Keratinocyte (primary cell): Measurements from ENCODE around the gene CYP4F11. TPM values are rescaled to one million over a fixed set of nuclear protein-coding genes. Genes with fewer than 3 reads are reported as not detected.
"Not testable (repeated sequence)": the region's sequence is repeated elsewhere in the genome, so short reads cannot be mapped to it uniquely, and the experiment has no call there.

Source experiments
- DNase-seq: peaks from one replicate; pipeline ENCODE4 v3.0.0-alpha.2; 2011; ENCODE audit warnings: low read depth, missing footprints, low spot score
- FAIRE-seq: peaks from 2 replicates; lab custom pipeline; 2011; peaks lifted over from hg19 to GRCh38; lab: Jason Lieb, UNC
- H2AFZ ChIP-seq: 2 replicates; pipeline ENCODE4 v1.6.0; 2012; ENCODE audit warnings: low read length, control low read depth, inconsistent platforms; ENCODE audit not compliant: control insufficient read depth
- H3K27ac ChIP-seq: 2 replicates; pipeline ENCODE4 v1.5.1; 2011; ENCODE audit warnings: low read length; ENCODE audit not compliant: control insufficient read depth, insufficient read depth
- H3K27me3 ChIP-seq: 3 replicates; pipeline ENCODE4 v1.6.0; 2011; ENCODE audit warnings: low read length; ENCODE audit not compliant: control insufficient read depth, insufficient read depth; ENCODE audit errors: extremely low read depth
- H3K36me3 ChIP-seq, 2 experiments: 2 replicates in 1 of 2; 3 replicates in 1 of 2; pipeline ENCODE4 v1.5.1; 2011; ENCODE audit warnings: low read length in 2 of 2, mild to moderate bottlenecking in 1 of 2; ENCODE audit not compliant: control insufficient read depth in 2 of 2, insufficient read depth in 2 of 2; ENCODE audit errors: extremely low read depth in 1 of 2
- H3K4me1 ChIP-seq: 3 replicates; pipeline ENCODE4 v1.5.1; 2011; ENCODE audit warnings: low read length; ENCODE audit not compliant: control insufficient read depth, insufficient read depth; ENCODE audit errors: extremely low read depth
- H3K4me2 ChIP-seq: 3 replicates; pipeline ENCODE4 v1.6.0; 2011; ENCODE audit warnings: low read depth, low read length; ENCODE audit not compliant: control insufficient read depth, insufficient read depth; ENCODE audit errors: extremely low read depth
- H3K4me3 ChIP-seq, 3 experiments: fragments of 200-600 bp in 1 of 3; sonication (generic) in 1 of 3; 2 replicates in 2 of 3; 3 replicates in 1 of 3; pipeline ENCODE4 v1.5.1; 2011 to 2016; ENCODE audit warnings: low read length in 3 of 3, mild to moderate bottlenecking in 3 of 3, control low read depth in 2 of 3, inconsistent platforms in 1 of 3, low read depth in 1 of 3, mixed read lengths in 1 of 3, mixed run types in 1 of 3, moderate library complexity in 1 of 3; ENCODE audit not compliant: control insufficient read depth in 2 of 3, insufficient read depth in 2 of 3; ENCODE audit errors: extremely low read depth in 1 of 3
- H3K79me2 ChIP-seq: 2 replicates; pipeline ENCODE4 v1.6.0; 2012; ENCODE audit warnings: low read length; ENCODE audit not compliant: control insufficient read depth, insufficient read depth
- H3K9ac ChIP-seq: 3 replicates; pipeline ENCODE4 v1.6.0; 2011; ENCODE audit warnings: low read length; ENCODE audit not compliant: control insufficient read depth, insufficient read depth; ENCODE audit errors: extremely low read depth
- H3K9me1 ChIP-seq: 3 replicates; pipeline ENCODE4 v1.6.0; 2011; ENCODE audit warnings: low read length; ENCODE audit not compliant: control insufficient read depth, insufficient read depth; ENCODE audit errors: extremely low read depth
- H3K9me3 ChIP-seq: 2 replicates; pipeline ENCODE4 v1.5.1; 2012; ENCODE audit warnings: low read depth, low read length; ENCODE audit not compliant: control insufficient read depth
- H4K20me1 ChIP-seq: 3 replicates; pipeline ENCODE4 v1.6.0; 2011; ENCODE audit warnings: low read length; ENCODE audit not compliant: control insufficient read depth, insufficient read depth; ENCODE audit errors: extremely low read depth
- EZH2 ChIP-seq: IDR thresholded peaks from one replicate; pipeline ENCODE4 v1.6.1; 2012; ENCODE audit warnings: inconsistent platforms, mild to moderate bottlenecking, low read length, moderate library complexity
- dilution Hi-C: fragments of 300-500 bp; cut with MboI; formaldehyde crosslinking; loops from one replicate; pipeline ENCODE4 v1.7.0; 2020; ENCODE audit warnings: low sequenced_read_pairs; ENCODE audit not compliant: extremely low pct_ligation_motif_present
- polyA plus RNA-seq, 5 experiments: library from polyadenylated mRNA; depleted of rRNA in 3 of 5; stranded (reverse) in 3 of 5; stranded (forward) in 1 of 5; unstranded in 1 of 5; fragments of >200 nt; gene quantifications; 1 replicate in 1 of 5; 2 replicates in 3 of 5; 3 replicates in 1 of 5; pipeline versions ENCODE4 v1.2.1 to v1.2.3, GENCODE V29; 2011 to 2012; ENCODE audit warnings: missing spikeins in 2 of 5, low read depth in 1 of 5, low replicate concordance in 1 of 5
- TF ChIP-seq, protein P1 (sequence below), 3 experiments: IDR thresholded peaks in 1 of 3; conservative IDR thresholded peaks in 1 of 3; optimal IDR thresholded peaks in 1 of 3; 2 replicates in 2 of 3; 3 replicates in 1 of 3; pipeline versions ENCODE3 to v1.5.1; 2011; ENCODE audit warnings: low read length in 3 of 3, mild to moderate bottlenecking in 3 of 3, moderate library complexity in 2 of 3, control low read depth in 1 of 3, inconsistent platforms in 1 of 3; ENCODE audit not compliant: insufficient read depth in 2 of 3; ENCODE audit errors: extremely low read depth in 1 of 3

The CYP4F11 gene
- polyA plus RNA-seq, 1 donor (not counting 4 experiments of a cell fraction or from before 2014, with no cell fraction given), result 3.6 TPM

GRCh38 chr19:15902254-15902653 lies 32.1 kb downstream of the CYP4F11 start:
- Histone ChIP-seq H3K4me2 (no peak overlapping the region), H3K36me3 (no peaks in the 10 kb centered on the region), H3K27me3 (peaks cover 13% of the 10 kb centered on the region), H3K4me1 (no peaks in the 10 kb centered on the region), H3K79me2 (no peaks in the 10 kb centered on the region), H4K20me1 (no peaks in the 10 kb centered on the region), H3K9me3 (no peaks in the 10 kb centered on the region), H3K4me3 (no peak overlapping the region), H3K9ac (no peak overlapping the region), H3K27ac (no peak overlapping the region), H2AFZ (no peak overlapping the region), H3K9me1 (no peaks in the 10 kb centered on the region)
- TF ChIP-seq EZH2, result no peak
- TF ChIP-seq, protein P1, sequence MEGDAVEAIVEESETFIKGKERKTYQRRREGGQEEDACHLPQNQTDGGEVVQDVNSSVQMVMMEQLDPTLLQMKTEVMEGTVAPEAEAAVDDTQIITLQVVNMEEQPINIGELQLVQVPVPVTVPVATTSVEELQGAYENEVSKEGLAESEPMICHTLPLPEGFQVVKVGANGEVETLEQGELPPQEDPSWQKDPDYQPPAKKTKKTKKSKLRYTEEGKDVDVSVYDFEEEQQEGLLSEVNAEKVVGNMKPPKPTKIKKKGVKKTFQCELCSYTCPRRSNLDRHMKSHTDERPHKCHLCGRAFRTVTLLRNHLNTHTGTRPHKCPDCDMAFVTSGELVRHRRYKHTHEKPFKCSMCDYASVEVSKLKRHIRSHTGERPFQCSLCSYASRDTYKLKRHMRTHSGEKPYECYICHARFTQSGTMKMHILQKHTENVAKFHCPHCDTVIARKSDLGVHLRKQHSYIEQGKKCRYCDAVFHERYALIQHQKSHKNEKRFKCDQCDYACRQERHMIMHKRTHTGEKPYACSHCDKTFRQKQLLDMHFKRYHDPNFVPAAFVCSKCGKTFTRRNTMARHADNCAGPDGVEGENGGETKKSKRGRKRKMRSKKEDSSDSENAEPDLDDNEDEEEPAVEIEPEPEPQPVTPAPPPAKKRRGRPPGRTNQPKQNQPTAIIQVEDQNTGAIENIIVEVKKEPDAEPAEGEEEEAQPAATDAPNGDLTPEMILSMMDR (optimal IDR thresholded peaks at IDR 0.05 in 1 of 3, IDR thresholded peaks at IDR 0.05 in 1 of 3, conservative IDR thresholded peaks at IDR 0.05 in 1 of 3; ENCODE audit: extremely low read depth in 1 of 3, insufficient read depth in 2 of 3, low read length in 3 of 3), result no peak
- no peak for FAIRE-seq
- DNase-seq, result no peak
- dilution Hi-C loops, result no loop called here

- TF ChIP-seq EZH2, result no peak
- TF ChIP-seq, protein P1 (optimal IDR thresholded peaks at IDR 0.05 in 1 of 3, IDR thresholded peaks at IDR 0.05 in 1 of 3, conservative IDR thresholded peaks at IDR 0.05 in 1 of 3; ENCODE audit: extremely low read depth in 1 of 3, insufficient read depth in 2 of 3, low read length in 3 of 3), result no peak
- DNase-seq (no peak), FAIRE-seq (no peak)
- dilution Hi-C loops, result no loop called here
- Histone ChIP-seq H3K4me3 (no peak overlapping the region), H3K27me3 (peaks cover 13% of the 10 kb centered on the region), H4K20me1 (no peaks in the 10 kb centered on the region), H3K27ac (no peak overlapping the region), H3K9me3 (no peaks in the 10 kb centered on the region), H3K4me1 (no peaks in the 10 kb centered on the region), H3K9me1 (no peaks in the 10 kb centered on the region), H3K79me2 (no peaks in the 10 kb centered on the region), H3K36me3 (no peaks in the 10 kb centered on the region), H3K9ac (no peak overlapping the region), H3K4me2 (no peak overlapping the region), H2AFZ (no peak overlapping the region)
These were observed 33.8 kb downstream of the CYP4F11 start for GRCh38 chr19:15900504-15900903.

GRCh38 chr19:15900032-15900431 lies 34.3 kb downstream of the CYP4F11 start:
- H2AFZ ChIP-seq, H3K36me3 ChIP-seq, H3K79me2 ChIP-seq, dilution Hi-C loops, DNase-seq, H3K4me2 ChIP-seq, H4K20me1 ChIP-seq, H3K4me1 ChIP-seq, H3K27ac ChIP-seq, FAIRE-seq, H3K4me3 ChIP-seq, H3K9me1 ChIP-seq, H3K9me3 ChIP-seq, H3K9ac ChIP-seq: not testable (repeated sequence)
- H3K27me3 ChIP-seq, result peaks cover 13% of the 10 kb centered on the region

DNA sequence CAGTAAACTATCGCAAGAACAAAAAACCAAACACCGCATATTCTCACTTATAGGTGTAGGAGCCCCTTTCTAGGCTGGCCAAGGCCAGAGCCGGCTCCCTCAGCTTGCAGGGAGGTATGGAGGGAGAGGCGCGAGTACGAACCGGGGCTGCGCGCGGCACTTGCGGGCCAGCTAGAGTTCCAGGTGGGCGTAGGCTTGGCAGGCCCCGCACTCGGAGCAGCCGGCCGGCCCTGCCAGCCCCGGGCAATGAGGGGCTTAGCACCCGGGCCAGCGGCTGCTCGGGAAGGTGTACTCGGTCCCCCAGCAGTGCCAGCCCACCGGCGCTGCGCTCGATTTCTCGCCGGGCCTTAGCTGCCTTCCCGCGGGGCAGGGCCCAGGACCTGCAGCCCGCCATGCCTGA lies 34.8 kb downstream of the CYP4F11 start:
- H3K9me3 ChIP-seq, dilution Hi-C loops, H3K4me3 ChIP-seq: not testable (repeated sequence)

More for the DNA sequence above, 34.8 kb downstream of the CYP4F11 start:
- H3K27ac ChIP-seq, H3K9ac ChIP-seq, DNase-seq, H3K4me2 ChIP-seq, FAIRE-seq, H2AFZ ChIP-seq, H4K20me1 ChIP-seq, H3K79me2 ChIP-seq, H3K9me1 ChIP-seq, H3K4me1 ChIP-seq, H3K36me3 ChIP-seq: not testable (repeated sequence)
- peaks cover 13% of the 10 kb centered on the region for H3K27me3 ChIP-seq
